Stimulated activated memory B cell treated with anti-CD40 and anti-IgM and Interleukin-4, amounts not matched to agents 10 μg/mL and 1 μg/mL and 100 μg/mL, for 72 hours (primary cell): ENCODE data around the gene PFKP.
"Not testable (repeated sequence)": the region's sequence is repeated elsewhere in the genome, so short reads cannot be mapped to it uniquely, and the experiment has no call there.

ENCODE experiments used
- ATAC-seq: fragments of 150-1000 bp; cut with Tn5 transposase; 2 replicates; pipeline ENCODE4 v1.10.0; 2021
- H3K27ac Mint-ChIP-seq: one replicate; pipeline ENCODE4 v1.8.0; 2022; ENCODE audit warnings: mild to moderate bottlenecking, mixed read lengths
- H3K27me3 Mint-ChIP-seq: one replicate; pipeline ENCODE4 v1.8.0; 2022; ENCODE audit warnings: mixed read lengths
- H3K36me3 Mint-ChIP-seq: one replicate; pipeline ENCODE4 v1.8.0; 2022; ENCODE audit warnings: mixed read lengths
- H3K4me1 Mint-ChIP-seq: one replicate; pipeline ENCODE4 v1.8.0; 2022; ENCODE audit warnings: mixed read lengths
- H3K4me3 Mint-ChIP-seq: one replicate; pipeline ENCODE4 v1.8.0; 2022; ENCODE audit warnings: mild to moderate bottlenecking, moderate library complexity, mixed read lengths
- H3K9me3 Mint-ChIP-seq: one replicate; pipeline ENCODE4 v1.8.0; 2022; ENCODE audit warnings: mixed read lengths

PFKP gene

DNA sequence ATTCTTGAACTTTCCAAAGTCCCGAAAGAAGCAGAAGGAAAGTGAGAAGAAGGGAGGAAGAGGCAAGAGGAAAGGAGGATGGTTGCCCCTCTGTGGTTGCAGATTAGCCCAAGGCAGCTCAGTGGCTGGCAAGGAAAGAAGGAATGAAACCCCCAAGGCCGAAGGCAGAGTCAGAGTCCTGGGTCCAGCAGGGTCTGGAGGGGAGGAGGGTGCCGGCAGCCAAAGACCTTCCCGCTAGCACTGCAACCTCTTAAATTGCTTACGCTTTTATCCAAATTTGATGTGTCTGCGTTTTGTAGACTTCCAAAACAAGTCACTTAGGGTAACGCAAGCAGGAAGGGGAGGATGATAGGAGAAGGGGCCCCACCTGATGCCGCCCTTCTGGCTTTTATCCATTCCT lies 7.4 kb upstream of the PFKP start:
- Mint-ChIP-seq H3K27ac (no peak overlapping the region), H3K4me3 (no peak overlapping the region), H3K9me3 (no peaks in the 10 kb centered on the region), H3K27me3 (no peaks in the 10 kb centered on the region), H3K4me1 (peaks cover 7% of the 10 kb centered on the region), H3K36me3 (no peaks in the 10 kb centered on the region)
- ATAC-seq: no peak

DNA sequence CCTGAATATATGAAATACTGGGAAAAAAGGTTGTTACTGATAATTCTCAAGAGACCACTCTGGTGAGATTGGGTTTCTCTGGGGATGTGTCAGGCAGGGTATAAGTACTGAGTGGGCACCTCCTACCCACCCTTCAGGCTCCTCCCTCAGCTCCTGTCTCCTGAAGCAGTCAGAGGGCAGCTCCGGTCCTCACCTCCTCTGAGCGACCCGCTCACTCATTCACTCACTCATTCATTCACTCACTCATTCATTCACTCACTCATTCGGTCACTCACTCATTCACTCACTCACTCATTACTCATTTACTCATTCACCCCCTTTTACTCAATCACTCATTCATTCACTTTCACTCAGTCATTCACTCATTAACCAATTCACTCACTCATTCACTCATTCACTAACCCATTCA lies 6.9 kb upstream of the PFKP start:
- no peak overlapping the region for H3K4me3 Mint-ChIP-seq
- H3K4me1 Mint-ChIP-seq: peaks cover 7% of the 10 kb centered on the region
- no peaks in the 10 kb centered on the region for H3K36me3 Mint-ChIP-seq
- no peak for ATAC-seq
- H3K27me3 Mint-ChIP-seq: no peaks in the 10 kb centered on the region
- no peak overlapping the region for H3K27ac Mint-ChIP-seq
- H3K9me3 Mint-ChIP-seq: no peaks in the 10 kb centered on the region

DNA sequence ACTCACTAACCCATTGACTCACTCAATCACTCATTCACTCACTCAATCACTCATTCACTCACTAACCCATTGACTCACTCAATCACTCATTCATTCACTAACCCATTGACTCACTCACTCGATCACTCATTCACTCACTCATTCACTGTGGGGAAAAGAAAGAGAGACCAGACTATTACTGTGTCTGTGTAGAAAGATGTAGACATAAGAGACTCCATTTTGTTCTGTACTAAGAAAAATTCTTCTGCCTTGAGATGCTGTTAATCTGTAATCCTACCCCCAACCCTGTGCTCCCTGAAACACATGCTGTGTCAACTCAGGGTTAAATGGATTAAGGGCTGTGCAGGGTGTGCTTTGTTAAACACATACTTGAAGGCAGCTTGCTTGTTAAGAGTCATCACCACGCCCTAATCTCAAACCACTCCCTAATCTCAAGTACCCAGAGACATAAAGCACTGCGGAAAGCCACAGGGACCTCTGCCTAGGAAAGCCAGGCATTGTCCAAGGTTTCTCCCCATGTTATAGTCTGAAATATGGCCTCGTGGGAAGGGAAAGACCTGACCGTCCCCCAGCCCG lies 5.9 kb upstream of the PFKP start:
- H3K27me3 Mint-ChIP-seq, H3K4me3 Mint-ChIP-seq, H3K36me3 Mint-ChIP-seq, H3K9me3 Mint-ChIP-seq, H3K27ac Mint-ChIP-seq, ATAC-seq: not testable (repeated sequence)
- peaks cover 12% of the 10 kb centered on the region for H3K4me1 Mint-ChIP-seq

DNA sequence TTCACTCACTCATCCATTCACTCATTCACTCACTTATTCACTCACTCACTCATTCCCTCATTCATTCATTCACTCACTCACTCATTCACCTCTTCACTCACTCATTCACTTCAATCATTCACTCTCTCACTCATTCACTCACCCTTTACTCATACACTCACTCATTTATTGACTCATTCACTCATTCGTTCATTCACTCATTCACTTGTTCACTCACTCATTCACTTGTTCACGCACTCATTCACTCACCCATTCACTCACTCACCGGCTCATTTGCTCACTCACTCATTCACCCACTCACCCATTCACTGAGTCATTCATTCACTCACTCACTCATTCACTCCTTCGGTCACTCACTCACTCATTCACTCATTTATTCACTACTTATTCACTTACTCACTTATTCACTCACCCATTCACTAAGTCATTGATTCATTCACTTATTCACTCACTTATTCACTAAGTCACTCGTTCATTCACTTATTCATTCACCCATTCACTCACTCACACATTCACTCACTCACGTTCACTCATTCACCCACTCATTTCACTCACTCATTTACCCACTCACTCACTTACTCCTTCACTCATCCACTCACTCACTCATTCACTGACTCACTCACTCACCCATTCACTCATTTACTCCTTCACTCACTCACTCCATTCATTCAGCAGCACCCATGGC lies 4.7 kb upstream of the PFKP start:
- Mint-ChIP-seq H3K4me1 (peaks cover 12% of the 10 kb centered on the region), H3K9me3 (no peaks in the 10 kb centered on the region), H3K36me3 (no peaks in the 10 kb centered on the region), H3K27ac (no peak overlapping the region), H3K27me3 (no peaks in the 10 kb centered on the region), H3K4me3 (no peak overlapping the region)
- no peak for ATAC-seq

DNA sequence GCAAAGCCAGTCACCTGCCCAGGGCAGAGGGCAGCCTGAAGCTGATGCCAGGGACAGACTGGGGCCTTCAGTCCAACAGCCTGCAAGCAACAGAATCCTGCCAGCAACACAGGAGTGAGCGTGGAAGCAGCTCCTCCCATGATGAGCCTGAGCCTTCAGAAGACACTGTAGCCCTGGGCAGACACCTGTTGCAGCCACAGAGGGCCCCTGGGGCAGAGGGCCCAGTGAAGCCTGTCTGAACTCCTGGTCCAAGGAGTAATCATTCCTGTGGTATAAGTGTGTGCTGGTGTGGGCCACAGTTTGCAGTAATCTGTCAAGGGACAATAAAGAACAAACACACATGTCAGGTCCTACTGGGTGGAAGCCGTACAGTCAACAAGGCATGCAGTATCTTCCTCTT lies 2.9 kb upstream of the PFKP start:
- Mint-ChIP-seq H3K36me3 (peaks cover 4% of the 10 kb centered on the region), H3K4me1 (peaks cover 17% of the 10 kb centered on the region), H3K4me3 (no peak overlapping the region), H3K27ac (no peak overlapping the region), H3K9me3 (no peaks in the 10 kb centered on the region), H3K27me3 (no peaks in the 10 kb centered on the region)
- peak; percentile 66 for ATAC-seq

DNA sequence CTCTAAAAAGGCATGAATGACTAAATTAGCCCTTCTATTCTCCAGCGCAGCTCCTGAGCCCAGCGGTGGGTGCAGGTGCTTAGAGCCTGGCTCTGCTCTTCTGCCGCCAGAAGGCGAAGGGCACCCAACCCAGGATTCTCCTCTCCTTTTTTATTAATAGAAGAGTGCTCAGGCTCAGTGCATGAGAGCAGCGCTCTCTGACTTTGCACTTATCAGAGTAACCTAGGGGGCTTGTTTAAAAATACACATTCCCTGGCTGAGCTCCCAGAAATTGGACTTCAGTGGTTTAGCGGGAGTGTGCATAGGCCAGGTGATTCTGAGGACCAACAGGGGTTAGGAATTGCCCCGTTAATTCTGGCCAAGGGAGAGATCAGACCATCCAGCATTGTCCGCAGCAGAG lies 1.7 kb upstream of the PFKP start:
- H3K4me1 Mint-ChIP-seq: peaks cover 26% of the 10 kb centered on the region
- no peak overlapping the region for H3K27ac Mint-ChIP-seq
- no peaks in the 10 kb centered on the region for H3K27me3 Mint-ChIP-seq
- H3K36me3 Mint-ChIP-seq: peaks cover 15% of the 10 kb centered on the region
- no peak for ATAC-seq
- no peak overlapping the region for H3K4me3 Mint-ChIP-seq
- H3K9me3 Mint-ChIP-seq: no peaks in the 10 kb centered on the region

DNA sequence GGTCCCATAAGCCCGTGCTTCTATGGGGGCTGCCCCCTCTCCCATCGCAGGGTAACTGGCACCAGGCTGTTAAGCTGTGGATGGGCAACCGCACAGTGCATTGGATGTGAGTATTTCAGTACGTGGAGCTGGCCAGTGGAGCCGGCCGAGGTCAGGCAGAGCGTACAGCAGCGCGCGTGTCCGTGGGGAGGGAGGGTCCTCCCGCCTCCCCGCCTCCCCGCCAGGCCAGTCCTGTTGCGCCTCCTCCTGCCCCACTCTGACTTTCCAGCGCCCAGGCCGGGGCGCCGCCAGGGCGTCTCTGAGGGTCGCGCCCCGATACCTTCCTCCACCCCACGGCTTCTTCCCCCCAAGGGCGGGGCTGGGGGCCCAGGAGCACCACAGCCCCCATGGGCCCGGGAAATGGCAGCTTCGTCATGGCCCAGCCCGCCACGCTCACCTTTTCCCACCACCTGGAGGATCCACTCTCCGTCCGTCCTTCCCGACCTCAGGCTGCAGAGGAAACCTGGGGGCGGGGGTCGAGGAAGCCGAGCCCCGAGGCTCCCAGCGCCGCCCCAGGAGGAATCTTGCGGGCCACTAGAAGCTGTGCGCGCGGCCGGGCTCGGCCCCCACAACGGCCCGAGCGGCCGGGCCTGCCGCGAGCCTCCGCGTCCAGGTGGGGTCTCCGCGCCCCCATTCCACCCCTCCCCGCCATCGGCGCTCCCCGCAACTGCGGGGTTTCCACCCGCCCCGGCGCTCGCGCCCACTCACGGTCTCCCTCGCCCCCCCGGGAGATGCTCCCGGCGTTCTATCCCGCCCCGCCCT lies 831 bp upstream of the PFKP start:
- Mint-ChIP-seq H3K36me3 (peaks cover 20% of the 10 kb centered on the region), H3K9me3 (no peaks in the 10 kb centered on the region), H3K27me3 (no peaks in the 10 kb centered on the region), H3K4me3 (peak overlapping the region; percentile 73), H3K27ac (no peak overlapping the region), H3K4me1 (peaks cover 31% of the 10 kb centered on the region)
- ATAC-seq: peak; percentile 1

DNA sequence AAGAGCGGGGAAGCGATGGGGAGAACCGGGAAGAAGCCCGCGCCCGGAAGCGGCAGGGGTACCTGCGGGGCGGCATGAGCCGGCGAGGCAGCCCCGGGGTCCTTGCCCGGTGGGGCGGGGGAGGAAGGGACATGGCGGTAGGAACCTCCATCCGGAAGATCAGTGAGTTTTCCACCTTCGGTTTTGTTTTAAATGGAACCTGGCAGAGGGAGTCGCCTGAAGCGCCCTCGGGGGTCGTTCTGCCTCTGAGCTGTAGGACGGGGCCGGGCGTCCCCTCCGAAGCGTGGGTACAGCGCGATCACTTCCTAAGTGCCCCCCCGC lies 471 bp downstream of the PFKP start:
- peaks cover 43% of the 10 kb centered on the region for H3K4me1 Mint-ChIP-seq
- peak overlapping the region; percentile 96 for H3K4me3 Mint-ChIP-seq
- H3K27ac Mint-ChIP-seq: peak overlapping the region; percentile 89
- ATAC-seq: peak; percentile 2
- peaks cover 30% of the 10 kb centered on the region for H3K36me3 Mint-ChIP-seq
- H3K9me3 Mint-ChIP-seq: no peaks in the 10 kb centered on the region
- H3K27me3 Mint-ChIP-seq: no peaks in the 10 kb centered on the region

DNA sequence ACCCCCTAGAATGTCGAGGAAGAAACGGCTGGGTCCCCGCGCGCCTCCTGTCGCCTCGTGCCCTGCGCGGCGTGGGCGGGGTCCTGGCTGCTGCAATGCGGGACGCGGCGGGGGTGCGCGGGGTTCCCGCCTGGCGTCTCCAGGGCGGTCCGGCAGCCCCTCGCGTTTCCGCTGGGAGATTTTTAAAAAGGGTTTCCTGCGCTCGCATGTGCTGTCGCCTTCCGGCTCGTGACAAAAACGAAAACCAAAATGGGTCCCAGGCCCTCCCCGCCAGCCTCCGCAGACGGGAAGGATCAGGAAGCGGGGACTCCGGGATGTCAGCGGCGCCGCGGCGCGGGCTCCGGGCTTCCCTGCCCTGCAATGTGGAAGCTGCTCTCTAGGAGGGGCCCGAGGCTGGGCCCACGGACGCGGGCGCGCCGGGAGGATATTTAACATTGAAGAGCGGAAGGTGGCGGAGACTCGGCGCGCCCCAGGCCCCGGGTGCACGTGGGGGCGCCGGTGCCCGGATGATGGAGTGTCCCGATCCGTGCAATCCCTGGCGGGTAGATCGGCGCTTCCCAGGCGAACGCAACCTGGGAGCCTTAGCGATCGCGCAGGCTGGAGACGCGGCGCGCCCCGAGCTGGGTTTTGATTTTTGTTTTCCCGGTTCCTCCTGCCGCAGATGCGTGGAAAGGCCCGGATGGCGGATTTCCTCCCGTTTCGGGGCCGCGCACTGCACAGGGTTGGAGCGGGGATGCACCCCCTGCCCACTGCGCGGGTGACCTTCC lies 1.0 kb downstream of the PFKP start:
- ATAC-seq: peak; percentile 54
- Mint-ChIP-seq H3K27ac (peak overlapping the region; percentile 89), H3K27me3 (no peaks in the 10 kb centered on the region), H3K9me3 (no peaks in the 10 kb centered on the region), H3K36me3 (peaks cover 31% of the 10 kb centered on the region), H3K4me1 (peaks cover 43% of the 10 kb centered on the region), H3K4me3 (peak overlapping the region; percentile 96)

DNA sequence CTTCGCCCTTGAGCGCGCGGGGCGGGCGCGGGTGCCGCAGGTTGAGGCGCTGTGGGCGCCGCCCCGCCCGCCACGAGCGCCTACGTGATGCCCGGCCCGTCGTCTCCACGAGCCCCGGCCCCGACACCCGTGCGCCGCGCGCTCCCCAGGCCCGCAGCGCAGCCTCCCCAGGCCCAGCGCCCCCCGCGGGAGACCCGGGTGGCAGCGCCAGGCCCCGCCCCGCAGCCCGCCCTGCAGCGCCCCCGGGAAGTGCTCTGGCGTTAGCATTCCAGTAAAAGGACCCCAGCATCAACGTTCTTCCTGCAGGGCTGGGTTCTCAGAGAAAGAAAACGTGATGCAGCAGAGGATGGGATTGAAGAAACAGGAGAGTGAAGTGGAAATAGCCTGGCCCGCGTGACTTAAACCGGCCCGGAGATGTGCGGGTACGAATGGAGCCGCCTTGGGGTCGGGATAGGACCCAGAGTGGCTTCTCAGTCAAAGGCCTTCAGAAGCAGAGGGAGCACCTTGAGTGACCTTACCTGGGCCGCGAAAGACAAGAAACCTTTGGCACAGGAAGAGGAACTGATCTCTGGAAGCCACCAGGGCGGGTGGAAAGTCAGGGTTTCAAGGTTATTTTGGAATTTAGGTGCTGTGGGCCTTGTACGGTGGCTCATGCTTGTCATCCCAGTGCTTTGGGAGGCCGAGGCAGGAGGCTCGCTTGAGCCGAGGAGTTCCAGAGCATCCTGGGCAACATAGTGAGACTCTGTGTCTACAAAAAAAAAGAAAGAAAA lies 1.8 kb downstream of the PFKP start:
- Mint-ChIP-seq H3K4me1 (peaks cover 51% of the 10 kb centered on the region), H3K27me3 (no peaks in the 10 kb centered on the region), H3K27ac (peak overlapping the region; percentile 89)

DNA sequence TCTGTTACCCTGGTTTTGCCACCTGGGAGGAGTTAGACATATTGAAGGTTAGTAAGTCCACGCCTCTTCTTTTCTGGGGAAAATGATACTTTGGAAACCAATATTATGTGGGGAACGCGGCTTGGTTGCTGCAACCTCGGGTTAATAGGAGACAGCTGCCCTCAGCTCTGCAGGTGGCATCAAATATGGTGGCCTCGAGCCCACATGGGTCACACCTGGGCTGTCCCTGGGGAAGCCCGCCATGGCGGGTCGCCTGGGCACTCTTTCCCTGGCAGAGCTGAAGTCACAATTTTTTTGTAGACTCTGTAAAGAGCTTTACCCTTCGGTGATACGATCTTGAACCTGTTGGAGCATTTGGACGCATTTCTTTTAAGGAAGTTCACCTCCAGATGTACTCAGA lies 2.5 kb downstream of the PFKP start:
- Mint-ChIP-seq H3K27ac (no peak overlapping the region), H3K36me3 (peaks cover 44% of the 10 kb centered on the region)

More for the DNA sequence above, 1.8 kb downstream of the PFKP start:
- Mint-ChIP-seq H3K36me3 (peaks cover 38% of the 10 kb centered on the region), H3K4me3 (peak overlapping the region; percentile 96), H3K9me3 (no peaks in the 10 kb centered on the region)
- peak; percentile 45 for ATAC-seq

DNA sequence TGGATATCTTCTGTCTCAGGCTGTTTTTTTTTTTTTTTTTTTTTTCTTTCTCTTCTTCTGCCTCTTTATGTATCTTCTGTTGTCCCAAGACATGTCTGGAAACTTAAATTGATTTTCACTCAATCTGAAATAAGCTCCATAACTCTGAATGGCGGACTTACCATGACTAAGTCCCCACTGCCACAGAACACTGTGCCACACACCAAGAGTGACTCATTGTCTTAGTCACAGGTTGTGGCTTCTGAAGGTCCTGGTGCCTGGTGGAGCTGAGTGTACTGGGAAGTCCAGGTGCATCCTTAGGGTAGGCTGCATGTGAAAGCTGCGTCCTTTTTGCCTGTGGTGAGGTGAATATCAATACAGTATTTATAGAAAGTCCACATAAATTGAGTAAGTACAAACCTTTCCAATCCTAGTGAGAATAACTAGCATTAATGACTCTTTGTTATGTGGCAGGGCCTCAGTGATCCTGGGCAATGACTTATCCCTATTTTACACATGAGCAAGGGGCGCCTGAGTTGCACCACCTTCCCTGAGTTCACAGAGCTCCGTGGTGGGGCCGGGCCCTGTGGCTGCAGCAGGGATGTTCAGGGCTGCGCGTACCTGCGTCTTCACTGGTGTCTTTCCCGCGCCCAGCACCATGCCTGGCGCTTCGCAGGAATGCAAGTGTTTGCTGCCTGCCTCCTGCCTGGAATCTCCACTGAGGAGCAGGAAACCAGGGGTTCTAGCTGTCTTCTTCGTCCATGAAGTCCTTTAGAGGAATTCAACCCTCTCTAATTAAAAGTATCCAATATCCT lies 4.3 kb downstream of the PFKP start:
- Mint-ChIP-seq H3K27me3 (no peaks in the 10 kb centered on the region), H3K9me3 (no peaks in the 10 kb centered on the region), H3K4me1 (peaks cover 53% of the 10 kb centered on the region), H3K36me3 (peaks cover 53% of the 10 kb centered on the region), H3K4me3 (peak overlapping the region; percentile 27), H3K27ac (no peak overlapping the region)
- ATAC-seq: no peak

More for the DNA sequence above, 2.5 kb downstream of the PFKP start:
- Mint-ChIP-seq H3K27me3 (no peaks in the 10 kb centered on the region), H3K4me1 (peaks cover 58% of the 10 kb centered on the region), H3K9me3 (no peaks in the 10 kb centered on the region), H3K4me3 (peak overlapping the region; percentile 31)
- ATAC-seq: no peak

DNA sequence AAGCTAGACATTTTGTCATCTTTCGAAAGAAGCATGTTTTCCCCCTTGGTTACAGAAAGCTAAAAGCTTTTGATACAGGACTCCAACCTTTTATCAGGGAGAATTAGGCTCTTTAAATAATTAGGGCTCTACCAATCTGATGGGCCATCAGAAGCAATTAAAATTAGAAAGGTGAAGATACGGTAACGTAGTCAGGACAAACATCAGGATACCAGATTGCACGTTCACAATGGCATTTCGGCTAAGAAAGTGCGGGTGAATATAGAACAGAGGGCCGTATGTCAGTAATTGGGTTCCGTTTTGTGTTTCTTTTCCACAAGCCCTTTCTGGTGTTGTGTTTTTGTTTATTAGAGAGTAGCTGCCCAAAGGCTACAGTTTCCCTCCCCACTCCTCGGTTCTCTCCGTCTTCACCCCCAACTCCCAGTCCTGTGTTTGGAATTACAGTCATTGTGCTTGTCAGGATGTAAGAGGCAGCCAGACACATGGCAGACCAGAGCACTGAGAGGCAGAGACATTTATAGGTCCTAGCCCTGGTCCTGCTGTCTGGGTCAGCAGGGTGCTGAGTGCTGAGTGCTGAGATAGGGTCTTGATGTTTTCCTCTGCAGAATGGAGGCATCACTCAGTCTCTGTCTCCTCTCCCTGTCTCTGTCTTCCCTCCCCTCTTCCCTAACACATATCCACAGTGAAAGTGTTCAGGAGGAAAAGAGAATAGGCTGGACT lies 5.5 kb downstream of the PFKP start:
- H3K27ac Mint-ChIP-seq: no peak overlapping the region
- ATAC-seq: no peak
- peaks cover 58% of the 10 kb centered on the region for H3K36me3 Mint-ChIP-seq
- peaks cover 51% of the 10 kb centered on the region for H3K4me1 Mint-ChIP-seq
- H3K4me3 Mint-ChIP-seq: no peak overlapping the region
- H3K9me3 Mint-ChIP-seq: no peaks in the 10 kb centered on the region
- H3K27me3 Mint-ChIP-seq: no peaks in the 10 kb centered on the region
